Uterus (tissue), 2 donors: ENCODE measurements around the gene XYLT1.

Experiments
- POLR2A ChIP-seq, 2 donors: fragments of 450-650 bp; IDR thresholded peaks; one replicate each; pipeline ENCODE4 v1.6.1; 2016; ENCODE audit warnings: antibody characterized with exemption in 2 of 2, mild to moderate bottlenecking in 1 of 2, moderate library complexity in 1 of 2
- TF ChIP-seq, protein P1 (sequence below), 4 experiments: fragments of 200-600 bp in 2 of 4; fragments of 450-650 bp in 2 of 4; sonication (generic) in 2 of 4; IDR thresholded peaks; one replicate each; pipeline ENCODE4 v1.5.1; 2016 to 2019; ENCODE audit warnings: antibody characterized with exemption in 4 of 4, mild to moderate bottlenecking in 2 of 4, moderate library complexity in 1 of 4

DNA sequence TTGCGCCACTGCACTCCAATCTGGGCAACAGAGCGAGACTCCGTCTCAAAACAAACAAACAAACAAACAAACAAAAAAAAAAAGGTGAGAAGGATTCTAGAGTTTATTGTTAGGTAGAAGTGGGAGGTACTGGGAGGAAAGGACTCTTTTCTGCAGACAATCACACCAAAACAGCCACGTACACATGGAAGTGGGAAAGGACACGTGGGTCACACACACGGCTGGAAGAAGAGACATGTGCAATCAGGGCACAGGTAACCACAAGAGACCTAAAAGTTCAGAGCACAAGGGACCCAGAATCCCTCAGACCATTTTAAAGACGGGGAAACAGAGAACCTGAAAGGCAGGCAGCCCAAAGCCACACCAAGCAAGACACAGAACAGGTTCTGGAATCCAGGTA, 20.5 kb downstream of the XYLT1 start:
- TF ChIP-seq POLR2A (IDR thresholded peaks at IDR 0.05): no peak
- TF ChIP-seq, protein P1, sequence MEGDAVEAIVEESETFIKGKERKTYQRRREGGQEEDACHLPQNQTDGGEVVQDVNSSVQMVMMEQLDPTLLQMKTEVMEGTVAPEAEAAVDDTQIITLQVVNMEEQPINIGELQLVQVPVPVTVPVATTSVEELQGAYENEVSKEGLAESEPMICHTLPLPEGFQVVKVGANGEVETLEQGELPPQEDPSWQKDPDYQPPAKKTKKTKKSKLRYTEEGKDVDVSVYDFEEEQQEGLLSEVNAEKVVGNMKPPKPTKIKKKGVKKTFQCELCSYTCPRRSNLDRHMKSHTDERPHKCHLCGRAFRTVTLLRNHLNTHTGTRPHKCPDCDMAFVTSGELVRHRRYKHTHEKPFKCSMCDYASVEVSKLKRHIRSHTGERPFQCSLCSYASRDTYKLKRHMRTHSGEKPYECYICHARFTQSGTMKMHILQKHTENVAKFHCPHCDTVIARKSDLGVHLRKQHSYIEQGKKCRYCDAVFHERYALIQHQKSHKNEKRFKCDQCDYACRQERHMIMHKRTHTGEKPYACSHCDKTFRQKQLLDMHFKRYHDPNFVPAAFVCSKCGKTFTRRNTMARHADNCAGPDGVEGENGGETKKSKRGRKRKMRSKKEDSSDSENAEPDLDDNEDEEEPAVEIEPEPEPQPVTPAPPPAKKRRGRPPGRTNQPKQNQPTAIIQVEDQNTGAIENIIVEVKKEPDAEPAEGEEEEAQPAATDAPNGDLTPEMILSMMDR (IDR thresholded peaks at IDR 0.05): no peak
